Upper lobe of left lung (tissue), 6 donors: ENCODE measurements around the gene NBPF3. TPM values are rescaled to one million over a fixed set of nuclear protein-coding genes. Genes with fewer than 3 reads are reported as not detected.

ENCODE experiments used
- ATAC-seq, 2 donors: fragments of 200-7000 bp; cut with Tn5 transposase; one replicate each; pipeline ENCODE4 v1.9.1; 2022; ENCODE audit warnings: mild to moderate bottlenecking in 2 of 2, moderate library complexity in 2 of 2; ENCODE audit not compliant: low FRiP score in 2 of 2
- DNase-seq, 2 donors: peaks; one replicate each; pipeline ENCODE4 v3.0.0-alpha.2; 2019 to 2020
- H3K27ac ChIP-seq, 4 donors: fragments of 200-600 bp; sonication (generic); one replicate each; pipeline ENCODE4 v1.5.1; 2016 to 2019
- H3K27me3 ChIP-seq, 4 donors: fragments of 200-600 bp; sonication (generic); one replicate each; pipeline ENCODE4 v1.5.1; 2017 to 2019
- H3K36me3 ChIP-seq, 4 donors: fragments of 200-600 bp; sonication (generic); one replicate each; pipeline ENCODE4 v1.5.1; 2016 to 2019
- H3K4me1 ChIP-seq, 4 donors: fragments of 200-600 bp; sonication (generic); one replicate each; pipeline ENCODE4 v1.5.1; 2018 to 2019
- H3K4me3 ChIP-seq, 4 donors: fragments of 200-600 bp; sonication (generic); one replicate each; pipeline ENCODE4 v1.5.1; 2017 to 2019; ENCODE audit warnings: mild to moderate bottlenecking in 2 of 4, moderate library complexity in 1 of 4
- H3K9me3 ChIP-seq, 4 donors: fragments of 200-600 bp; sonication (generic); one replicate each; pipeline ENCODE4 v1.5.1; 2018 to 2019
- CTCF ChIP-seq, 6 experiments: fragments of 450-650 bp in 4 of 6; fragments of 200-600 bp in 2 of 6; sonication (generic) in 2 of 6; IDR thresholded peaks; one replicate each; pipeline ENCODE4 v1.5.1; 2016 to 2019; ENCODE audit warnings: antibody characterized with exemption in 6 of 6
- EP300 ChIP-seq, 4 donors: sonication (generic); formaldehyde crosslinking; IDR thresholded peaks; one replicate each; pipeline ENCODE4 v1.5.1; 2017; ENCODE audit warnings: antibody characterized with exemption in 4 of 4, control low read depth in 2 of 4
- POLR2A ChIP-seq, 4 donors: fragments of 450-650 bp; IDR thresholded peaks; one replicate each; pipeline ENCODE4 v1.5.1; 2016 to 2017; ENCODE audit warnings: antibody characterized with exemption in 4 of 4, mild to moderate bottlenecking in 2 of 4
- POLR2AphosphoS5 ChIP-seq, 2 donors: sonication (generic); formaldehyde crosslinking; IDR thresholded peaks; one replicate each; pipeline ENCODE4 v1.5.1; 2017; ENCODE audit warnings: antibody characterized with exemption in 2 of 2
- WGBS, 2 donors: methylation state at CpG; one replicate each; pipeline ENCODE4 v1.1.5; 2017 to 2018; 5-methylcytosine and 5-hydroxymethylcytosine counted together
- total RNA-seq, 6 donors: library from RNA; depleted of rRNA in 4 of 6; stranded (reverse); fragments of >200 nt in 4 of 6; gene quantifications; one replicate each; pipeline versions ENCODE4 v1.1.0 to v1.2.1, GENCODE V29; 2016 to 2021
- donor health status: DM: no; HTN: no; CAD: no; lungs with moderate emphysema.
- donor health status: DM: no; HTN: yes; CAD: no; lungs with severe emphysema.

The NBPF3 gene
- total RNA-seq, 6 donors from 2014 or later: 5.9 to 17.3 (median 8.5) TPM

GRCh38 chr1:21511579-21512522 is 71.9 kb downstream of the NBPF3 start:
- no peaks in the 10 kb centered on the region for H3K36me3 ChIP-seq
- peak; percentile 56 to 82 for ATAC-seq
- DNase-seq: peak in 1 of 2 donors; percentile 77
- H3K4me3 ChIP-seq: peak overlapping the region in 3 of 4 donors; percentile 44 to 54 (median 49)
- peaks cover 6 to 42% (median 27%) of the 10 kb centered on the region in 4 donors for H3K4me1 ChIP-seq
- peaks cover 0 to 8% (median 2%) of the 10 kb centered on the region in 4 donors for H3K27me3 ChIP-seq
- H3K9me3 ChIP-seq: no peaks in the 10 kb centered on the region
- TF ChIP-seq POLR2A (IDR thresholded peaks at IDR 0.05) (peak in 1 of 4 donors; percentile 29), POLR2AphosphoS5 (IDR thresholded peaks at IDR 0.05) (peak; percentile 8 to 59), CTCF (IDR thresholded peaks at IDR 0.05) (no peak), EP300 (IDR thresholded peaks at IDR 0.05) (peak in 2 of 4 donors; percentile 61 to 80)
- H3K27ac ChIP-seq: peak overlapping the region; percentile 64 to 92 (median 74)
- 65 to 69% methylated on average over 11 of the region's 11 CpGs for WGBS, 2 donors

GRCh38 chr1:21514245-21514644 is 74.3 kb downstream of the NBPF3 start:
- H3K4me1 ChIP-seq: peaks cover 0 to 45% (median 25%) of the 10 kb centered on the region in 4 donors
- ATAC-seq (no peak), DNase-seq (no peak)
- H3K9me3 ChIP-seq: no peaks in the 10 kb centered on the region
- H3K36me3 ChIP-seq: no peaks in the 10 kb centered on the region
- no peak overlapping the region for H3K4me3 ChIP-seq
- 68 to 81% methylated on average over 3 to 5 of the region's 5 CpGs for WGBS, 2 donors
- H3K27ac ChIP-seq: peak overlapping the region in 2 of 4 donors; percentile 71 to 76
- TF ChIP-seq EP300 (IDR thresholded peaks at IDR 0.05): no peak
- no peak for TF ChIP-seq CTCF (IDR thresholded peaks at IDR 0.05)
- TF ChIP-seq POLR2A (IDR thresholded peaks at IDR 0.05): no peak
- no peak for TF ChIP-seq POLR2AphosphoS5 (IDR thresholded peaks at IDR 0.05)
- H3K27me3 ChIP-seq: peaks cover 0 to 2% (median 0%) of the 10 kb centered on the region in 4 donors

GRCh38 chr1:21517161-21517589 is 77.2 kb downstream of the NBPF3 start:
- TF ChIP-seq POLR2AphosphoS5 (IDR thresholded peaks at IDR 0.05) (peak; percentile 33 to 43), POLR2A (IDR thresholded peaks at IDR 0.05) (peak in 1 of 4 donors; percentile 35), CTCF (IDR thresholded peaks at IDR 0.05) (no peak), EP300 (IDR thresholded peaks at IDR 0.05) (peak in 3 of 4 donors; percentile 69 to 90 (median 72))
- no peaks in the 10 kb centered on the region for H3K36me3 ChIP-seq
- ATAC-seq (peak; percentile 66 to 83), DNase-seq (peak in 1 of 2 donors; percentile 75)
- no peaks in the 10 kb centered on the region for H3K9me3 ChIP-seq
- no peak overlapping the region for H3K4me3 ChIP-seq
- H3K27ac ChIP-seq: peak overlapping the region in 3 of 4 donors; percentile 27 to 76 (median 71)
- WGBS, 2 donors: 55 to 58% methylated on average over 2 to 3 of the region's 3 CpGs
- H3K4me1 ChIP-seq: peaks cover 0 to 28% (median 16%) of the 10 kb centered on the region in 4 donors
- H3K27me3 ChIP-seq: no peaks in the 10 kb centered on the region

- no peaks in the 10 kb centered on the region for H3K36me3 ChIP-seq
- peak overlapping the region; percentile 2 to 76 (median 47) for H3K27ac ChIP-seq
- no peaks in the 10 kb centered on the region for H3K9me3 ChIP-seq
- no peaks in the 10 kb centered on the region for H3K27me3 ChIP-seq
- no peak for DNase-seq
- TF ChIP-seq POLR2A (IDR thresholded peaks at IDR 0.05): no peak
- no peak for TF ChIP-seq POLR2AphosphoS5 (IDR thresholded peaks at IDR 0.05)
- no peak for TF ChIP-seq EP300 (IDR thresholded peaks at IDR 0.05)
- no peak for TF ChIP-seq CTCF (IDR thresholded peaks at IDR 0.05)
- no peak overlapping the region for H3K4me3 ChIP-seq
- peaks cover 0 to 24% (median 10%) of the 10 kb centered on the region in 4 donors for H3K4me1 ChIP-seq
- WGBS, 2 donors: 72 to 74% methylated on average over 13 of the region's 13 CpGs
- ATAC-seq: peak in 1 of 2 donors; percentile 32
These were observed 77.9 kb downstream of the NBPF3 start for GRCh38 chr1:21517660-21518480.
